Calu3 (cell line): ENCODE data around the gene GIPC1. TPM values are rescaled to one million over a fixed set of nuclear protein-coding genes. Genes with fewer than 3 reads are reported as not detected.
A peak's percentile ranks its signal among the peaks of the same experiment; 100 is the strongest.

Experiments used
- BruUV-seq: library from RNA; stranded (reverse); fragments of 400-500 nt; replicated peaks from 2 replicates; lab custom pipeline; 2021; lab: Mats Ljungman, UMichigan
- CTCF ChIA-PET: fragments of 300-600 bp; sonication (Branson Sonifier 250); formaldehyde crosslinking; loops from one replicate; lab custom pipeline; 2022; ENCODE audit warnings: antibody characterized with exemption; lab: Charles Lee
- DNase-seq: peaks from one replicate; pipeline ENCODE4 v3.0.0; 2022
- H3K27ac Mint-ChIP-seq: one replicate; pipeline ENCODE4 v1.8.0; 2022; ENCODE audit warnings: mixed read lengths; ENCODE audit not compliant: unreplicated experiment
- H3K27me3 Mint-ChIP-seq: one replicate; pipeline ENCODE4 v1.8.0; 2022; ENCODE audit warnings: mixed read lengths; ENCODE audit not compliant: unreplicated experiment
- H3K36me3 Mint-ChIP-seq: one replicate; pipeline ENCODE4 v1.8.0; 2022; ENCODE audit warnings: mild to moderate bottlenecking, moderate library complexity, mixed read lengths; ENCODE audit not compliant: insufficient read depth, unreplicated experiment
- H3K4me1 Mint-ChIP-seq: one replicate; pipeline ENCODE4 v1.8.0; 2022; ENCODE audit warnings: mild to moderate bottlenecking, low read depth, mixed read lengths; ENCODE audit not compliant: unreplicated experiment
- H3K4me3 Mint-ChIP-seq: one replicate; pipeline ENCODE4 v1.8.0; 2022; ENCODE audit warnings: mild to moderate bottlenecking, low read depth, moderate library complexity, mixed read lengths; ENCODE audit not compliant: unreplicated experiment
- H3K9me3 Mint-ChIP-seq: one replicate; pipeline ENCODE4 v1.8.0; 2022; ENCODE audit warnings: low read depth, mixed read lengths; ENCODE audit not compliant: unreplicated experiment
- CTCF ChIP-seq: fragments of 200-600 bp; IDR thresholded peaks from one replicate; pipeline ENCODE4 v1.8.0; 2022; ENCODE audit warnings: antibody characterized with exemption; ENCODE audit not compliant: unreplicated experiment
- intact Hi-C: fragments of 100-400 bp; cut with micrococcal nuclease; formaldehyde crosslinking; loops from one replicate; pipeline ENCODE4 v1.10.0; 2022; ENCODE audit not compliant: unreplicated experiment
- total RNA-seq: library from RNA; stranded (reverse); gene quantifications from 2 replicates; pipeline ENCODE4 v1.2.3, GENCODE V29; 2022

The GIPC1 gene
- total RNA-seq, 1 experiment from 2014 or later: 139 TPM

DNA sequence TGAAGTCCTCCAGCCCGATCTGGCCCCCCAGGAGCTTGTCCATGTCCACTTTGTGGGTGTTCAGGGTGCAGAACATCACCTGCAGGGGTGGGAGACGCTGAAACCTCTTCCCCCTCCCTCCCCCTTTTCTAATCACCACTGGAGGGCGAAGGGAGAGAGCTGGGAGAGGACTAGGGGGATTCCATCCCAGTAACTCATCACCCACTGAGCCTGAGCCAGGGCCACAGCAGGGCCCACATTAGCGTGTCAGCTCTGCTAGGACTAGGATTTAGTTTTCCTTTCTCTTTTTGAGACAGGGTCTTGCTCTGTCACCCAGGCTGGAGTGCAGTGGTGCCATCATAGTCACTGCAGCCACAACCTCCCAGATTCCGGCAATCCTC lies 15.2 kb downstream of the GIPC1 start:
- intact Hi-C loops: no loop called here
- no peak for DNase-seq
- Mint-ChIP-seq H3K27ac (no peak overlapping the region), H3K27me3 (no peaks in the 10 kb centered on the region), H3K36me3 (peaks cover 49% of the 10 kb centered on the region), H3K4me3 (no peak overlapping the region), H3K9me3 (no peaks in the 10 kb centered on the region), H3K4me1 (peaks cover 13% of the 10 kb centered on the region)
- CTCF ChIA-PET: no interaction called here
- no peak for TF ChIP-seq CTCF
- BruUV-seq: no TSS peak

DNA sequence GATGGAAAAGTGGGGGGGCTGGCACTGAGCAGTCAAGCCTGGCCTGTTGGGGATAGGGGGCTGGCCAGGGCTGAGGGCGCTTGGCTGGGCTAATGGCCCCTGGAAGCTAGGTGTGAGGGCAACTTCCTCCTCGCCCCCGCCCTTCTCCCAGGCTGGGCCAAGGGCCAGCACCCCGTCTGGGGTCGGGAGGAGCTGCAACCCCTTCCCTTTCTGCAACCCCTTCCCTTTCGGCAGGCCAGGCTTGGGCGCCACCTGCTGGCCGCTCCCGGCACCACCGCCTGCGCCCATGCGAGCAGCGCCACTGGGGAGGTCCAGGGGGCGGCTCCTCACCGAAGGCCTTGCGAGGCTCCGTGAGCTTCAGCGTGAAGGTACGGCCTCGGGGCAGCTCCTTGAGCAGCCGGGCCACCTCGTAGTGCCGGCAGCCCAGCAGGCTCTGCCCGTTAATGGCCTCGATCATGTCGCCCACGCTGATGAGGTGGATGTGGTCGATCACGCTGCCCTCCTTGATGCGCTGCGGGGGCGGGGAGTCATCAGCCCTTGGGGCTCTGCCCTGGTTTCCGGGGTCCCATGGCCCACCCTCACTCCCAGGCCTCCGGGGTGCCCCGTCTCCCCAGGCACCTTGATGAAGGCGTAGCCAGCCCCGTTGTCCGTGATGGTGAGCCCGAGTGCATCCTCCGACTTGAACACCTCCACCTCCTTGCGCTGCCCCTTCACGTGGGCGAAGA lies 15.8 kb downstream of the GIPC1 start:
- Mint-ChIP-seq H3K27ac (no peak overlapping the region), H3K4me1 (peaks cover 13% of the 10 kb centered on the region), H3K36me3 (peaks cover 51% of the 10 kb centered on the region), H3K9me3 (no peaks in the 10 kb centered on the region), H3K4me3 (no peak overlapping the region), H3K27me3 (no peaks in the 10 kb centered on the region)
- CTCF ChIA-PET: no interaction called here
- intact Hi-C loops: no loop called here
- BruUV-seq: no TSS peak
- TF ChIP-seq CTCF: peak; percentile 77
- peak; percentile 38 for DNase-seq

DNA sequence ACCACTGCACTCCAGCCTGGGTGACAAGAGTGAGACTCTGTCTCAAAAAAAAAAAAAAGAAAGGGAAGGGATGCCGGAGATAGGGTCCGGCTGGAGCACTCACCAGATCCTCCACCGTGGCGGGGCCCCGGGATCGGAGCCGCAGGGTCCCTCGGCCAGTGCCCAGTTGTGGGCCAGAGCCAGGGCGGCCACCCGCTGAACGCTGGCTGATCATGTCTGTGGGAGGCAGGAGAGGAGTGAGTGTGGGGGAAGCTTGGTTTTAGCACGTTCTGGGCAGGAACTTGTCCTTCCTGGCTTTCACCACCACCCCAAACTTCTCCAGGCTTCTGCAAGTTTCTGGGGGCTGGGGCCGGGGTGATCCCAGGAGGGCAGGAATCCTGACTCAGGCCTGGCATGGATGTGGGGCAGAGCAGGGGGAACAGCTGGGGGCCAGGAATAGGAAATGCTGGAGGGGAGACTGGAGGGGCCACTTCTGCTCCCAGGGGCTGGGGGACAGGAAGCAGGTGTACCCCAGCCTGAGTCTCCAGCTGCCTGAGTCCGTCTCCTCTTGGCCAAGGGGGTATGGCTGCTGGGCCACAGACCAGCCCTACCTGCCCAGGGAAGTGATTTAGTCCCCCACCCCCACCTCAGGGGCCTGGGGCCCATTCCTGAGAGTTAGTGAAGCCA lies 16.5 kb downstream of the GIPC1 start:
- no peaks in the 10 kb centered on the region for H3K27me3 Mint-ChIP-seq
- no peak for TF ChIP-seq CTCF
- no peak for DNase-seq
- H3K27ac Mint-ChIP-seq: no peak overlapping the region
- H3K4me3 Mint-ChIP-seq: no peak overlapping the region
- intact Hi-C loops: no loop called here
- H3K36me3 Mint-ChIP-seq: peaks cover 55% of the 10 kb centered on the region
- CTCF ChIA-PET: no interaction called here
- BruUV-seq: no TSS peak
- peaks cover 13% of the 10 kb centered on the region for H3K4me1 Mint-ChIP-seq
- no peaks in the 10 kb centered on the region for H3K9me3 Mint-ChIP-seq

GRCh38 chr19:14478113-14478545 lies 17.8 kb downstream of the GIPC1 start:
- Mint-ChIP-seq H3K4me3 (no peak overlapping the region), H3K4me1 (peaks cover 13% of the 10 kb centered on the region), H3K9me3 (no peaks in the 10 kb centered on the region), H3K27ac (no peak overlapping the region), H3K27me3 (no peaks in the 10 kb centered on the region), H3K36me3 (peaks cover 50% of the 10 kb centered on the region)
- TSS peak; percentile 90 for BruUV-seq
- no peak for DNase-seq
- intact Hi-C loops: no loop called here
- no peak for TF ChIP-seq CTCF
- CTCF ChIA-PET: no interaction called here
